HL-60 (cell line): Measurements from ENCODE around the gene LPCAT1.

Source experiments
- SPI1 ChIP-seq: IDR thresholded peaks from 2 replicates; pipeline ENCODE4 v1.6.1; 2012; ENCODE audit warnings: low read depth, mild to moderate bottlenecking, borderline replicate concordance
- TF ChIP-seq, protein P1 (sequence below): IDR thresholded peaks from 2 replicates; pipeline ENCODE4 v1.6.1; 2012; ENCODE audit warnings: low read depth; ENCODE audit not compliant: insufficient replicate concordance
- TF ChIP-seq, protein P2 (sequence below): IDR thresholded peaks from one replicate; pipeline ENCODE4 v1.5.1; 2011; ENCODE audit warnings: low read length, control low read depth, inconsistent platforms; ENCODE audit not compliant: insufficient read depth

DNA sequence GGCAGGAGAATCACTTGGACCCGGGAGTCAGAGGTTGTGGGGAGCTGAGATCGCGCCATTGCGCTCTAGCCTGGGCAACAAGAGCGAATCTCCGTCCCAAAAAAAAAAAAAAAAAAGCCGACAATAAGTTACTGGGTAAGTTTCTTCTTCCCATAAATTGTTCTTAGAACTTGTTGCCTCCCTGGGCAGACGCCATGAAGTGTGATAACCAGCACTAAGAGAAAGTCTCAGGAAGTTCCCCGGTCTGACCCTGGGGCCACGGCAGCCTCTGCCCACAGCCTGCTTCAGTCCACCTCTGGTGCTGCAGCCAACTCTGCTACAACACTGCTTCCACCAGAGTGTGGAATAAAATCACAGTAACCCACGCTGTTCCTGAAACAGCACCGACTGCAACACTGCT lies 19.1 kb downstream of the LPCAT1 start:
- TF ChIP-seq, protein P1, sequence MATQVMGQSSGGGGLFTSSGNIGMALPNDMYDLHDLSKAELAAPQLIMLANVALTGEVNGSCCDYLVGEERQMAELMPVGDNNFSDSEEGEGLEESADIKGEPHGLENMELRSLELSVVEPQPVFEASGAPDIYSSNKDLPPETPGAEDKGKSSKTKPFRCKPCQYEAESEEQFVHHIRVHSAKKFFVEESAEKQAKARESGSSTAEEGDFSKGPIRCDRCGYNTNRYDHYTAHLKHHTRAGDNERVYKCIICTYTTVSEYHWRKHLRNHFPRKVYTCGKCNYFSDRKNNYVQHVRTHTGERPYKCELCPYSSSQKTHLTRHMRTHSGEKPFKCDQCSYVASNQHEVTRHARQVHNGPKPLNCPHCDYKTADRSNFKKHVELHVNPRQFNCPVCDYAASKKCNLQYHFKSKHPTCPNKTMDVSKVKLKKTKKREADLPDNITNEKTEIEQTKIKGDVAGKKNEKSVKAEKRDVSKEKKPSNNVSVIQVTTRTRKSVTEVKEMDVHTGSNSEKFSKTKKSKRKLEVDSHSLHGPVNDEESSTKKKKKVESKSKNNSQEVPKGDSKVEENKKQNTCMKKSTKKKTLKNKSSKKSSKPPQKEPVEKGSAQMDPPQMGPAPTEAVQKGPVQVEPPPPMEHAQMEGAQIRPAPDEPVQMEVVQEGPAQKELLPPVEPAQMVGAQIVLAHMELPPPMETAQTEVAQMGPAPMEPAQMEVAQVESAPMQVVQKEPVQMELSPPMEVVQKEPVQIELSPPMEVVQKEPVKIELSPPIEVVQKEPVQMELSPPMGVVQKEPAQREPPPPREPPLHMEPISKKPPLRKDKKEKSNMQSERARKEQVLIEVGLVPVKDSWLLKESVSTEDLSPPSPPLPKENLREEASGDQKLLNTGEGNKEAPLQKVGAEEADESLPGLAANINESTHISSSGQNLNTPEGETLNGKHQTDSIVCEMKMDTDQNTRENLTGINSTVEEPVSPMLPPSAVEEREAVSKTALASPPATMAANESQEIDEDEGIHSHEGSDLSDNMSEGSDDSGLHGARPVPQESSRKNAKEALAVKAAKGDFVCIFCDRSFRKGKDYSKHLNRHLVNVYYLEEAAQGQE, result no peak
- TF ChIP-seq, protein P2, sequence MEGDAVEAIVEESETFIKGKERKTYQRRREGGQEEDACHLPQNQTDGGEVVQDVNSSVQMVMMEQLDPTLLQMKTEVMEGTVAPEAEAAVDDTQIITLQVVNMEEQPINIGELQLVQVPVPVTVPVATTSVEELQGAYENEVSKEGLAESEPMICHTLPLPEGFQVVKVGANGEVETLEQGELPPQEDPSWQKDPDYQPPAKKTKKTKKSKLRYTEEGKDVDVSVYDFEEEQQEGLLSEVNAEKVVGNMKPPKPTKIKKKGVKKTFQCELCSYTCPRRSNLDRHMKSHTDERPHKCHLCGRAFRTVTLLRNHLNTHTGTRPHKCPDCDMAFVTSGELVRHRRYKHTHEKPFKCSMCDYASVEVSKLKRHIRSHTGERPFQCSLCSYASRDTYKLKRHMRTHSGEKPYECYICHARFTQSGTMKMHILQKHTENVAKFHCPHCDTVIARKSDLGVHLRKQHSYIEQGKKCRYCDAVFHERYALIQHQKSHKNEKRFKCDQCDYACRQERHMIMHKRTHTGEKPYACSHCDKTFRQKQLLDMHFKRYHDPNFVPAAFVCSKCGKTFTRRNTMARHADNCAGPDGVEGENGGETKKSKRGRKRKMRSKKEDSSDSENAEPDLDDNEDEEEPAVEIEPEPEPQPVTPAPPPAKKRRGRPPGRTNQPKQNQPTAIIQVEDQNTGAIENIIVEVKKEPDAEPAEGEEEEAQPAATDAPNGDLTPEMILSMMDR, result no peak
- TF ChIP-seq SPI1, result no peak
